T-helper 2 cell treated with Interferon-gamma antibody and Interleukin-4, amounts not matched to agents 100 ng/mL and 5 ng/mL, for 36 hours (primary cell): ENCODE measurements around the gene TFB1M. TPM values are rescaled to one million over a fixed set of nuclear protein-coding genes. Genes with fewer than 3 reads are reported as not detected.

Source experiments
- intact Hi-C: fragments of 100-400 bp; cut with micrococcal nuclease; formaldehyde crosslinking; loops from one replicate; pipeline ENCODE4 v1.15.1; 2023
- total RNA-seq: library from RNA; stranded (reverse); gene quantifications from 2 replicates; pipeline ENCODE4 v1.2.3, GENCODE V29; 2022

TFB1M gene
- total RNA-seq, 1 donor from 2014 or later, result 20.9 TPM

- intact Hi-C loops, result no loop called here
Observed at GRCh38 chr6:155306958-155307357, 7.3 kb downstream of the TFB1M start.

DNA sequence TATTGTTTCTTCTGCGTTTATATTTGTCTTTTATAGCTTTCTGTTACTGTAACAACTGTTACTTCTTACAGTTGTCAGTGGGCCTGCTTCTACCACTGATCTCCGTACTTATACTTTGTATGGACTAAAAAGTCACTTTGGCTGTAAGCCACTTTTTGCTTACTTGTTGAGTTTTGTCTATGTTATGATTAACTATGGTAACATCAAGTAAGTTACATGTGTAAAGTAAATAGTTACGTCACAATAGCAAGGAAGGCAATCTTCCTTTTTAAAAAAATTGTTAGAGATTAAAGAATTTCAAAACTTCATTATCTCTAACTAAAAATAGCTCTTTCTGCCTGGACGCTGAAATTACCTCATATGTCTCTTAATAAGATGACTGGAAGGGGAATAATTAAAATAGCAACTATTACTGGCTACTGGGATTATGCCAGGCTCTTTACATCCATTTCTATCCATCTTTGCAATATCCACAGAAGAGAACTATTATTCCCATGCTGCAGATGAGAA lies 10.9 kb downstream of the TFB1M start:
- intact Hi-C loops, result no loop called here

- intact Hi-C loops, result no loop called here
Observed at GRCh38 chr6:155301867-155302266, 12.4 kb downstream of the TFB1M start.

DNA sequence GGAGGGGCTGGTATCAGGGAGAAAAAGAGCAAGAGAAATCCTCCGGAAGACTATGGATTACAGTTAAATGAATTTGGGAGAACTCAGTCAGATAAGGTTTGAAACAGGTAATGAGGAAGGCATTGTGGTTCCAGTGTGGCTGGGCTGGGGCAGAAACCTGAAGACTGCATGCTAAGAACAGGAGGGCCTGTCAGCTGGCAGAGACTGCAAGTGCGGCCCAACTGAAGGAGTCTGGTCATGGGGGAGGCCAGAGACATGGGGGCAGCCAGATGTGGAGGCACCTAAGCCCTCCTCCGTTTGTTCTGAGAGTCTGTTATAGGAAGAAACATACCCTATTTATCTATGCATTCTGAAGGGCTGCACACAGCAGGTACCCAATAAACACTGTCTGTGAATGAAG lies 16.6 kb downstream of the TFB1M start:
- intact Hi-C loops, result no loop called here

DNA sequence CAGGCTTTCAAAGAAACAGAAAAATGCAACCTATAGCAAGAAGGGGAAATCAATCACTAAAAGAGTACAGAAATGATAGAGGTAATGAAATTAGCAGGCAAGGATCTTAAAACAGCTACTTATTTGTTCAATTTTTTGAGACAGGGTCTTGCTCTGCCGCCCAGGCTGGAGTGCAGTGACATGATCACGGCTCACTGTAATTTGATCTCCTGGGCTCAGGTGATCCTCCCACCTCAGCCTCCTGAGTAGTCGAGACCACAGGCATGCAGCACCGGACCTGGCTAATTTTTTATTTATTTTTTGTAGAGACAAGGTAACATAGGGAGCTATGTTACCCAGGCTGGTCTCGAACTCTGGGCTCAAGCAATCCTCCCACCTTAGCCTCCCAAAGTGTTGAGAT lies 21.6 kb downstream of the TFB1M start:
- intact Hi-C loops, result no loop called here

- intact Hi-C loops, result no loop called here
Observed at GRCh38 chr6:155291291-155291690, 23.0 kb downstream of the TFB1M start.

DNA sequence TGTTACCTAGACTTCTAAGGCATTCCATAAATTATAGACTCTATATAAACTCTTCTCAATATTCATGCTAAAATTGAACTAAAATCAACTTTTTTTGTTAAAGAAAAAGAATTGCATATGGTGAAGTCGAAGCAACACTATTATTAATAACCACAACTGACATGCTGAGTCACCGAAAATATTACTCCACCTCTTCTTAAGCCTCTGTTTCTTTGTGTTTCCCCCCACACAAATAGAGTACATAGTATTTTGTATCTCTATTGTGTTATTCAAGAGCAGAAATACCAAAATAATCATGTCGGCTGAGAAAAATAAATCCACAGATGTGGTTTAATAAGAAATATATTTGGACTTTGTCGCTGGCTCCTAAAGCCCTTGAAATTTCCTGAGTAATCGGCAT lies 23.8 kb downstream of the TFB1M start:
- intact Hi-C loops, result no loop called here

GRCh38 chr6:155287762-155288161 lies 26.5 kb downstream of the TFB1M start:
- intact Hi-C loops, result no loop called here

DNA sequence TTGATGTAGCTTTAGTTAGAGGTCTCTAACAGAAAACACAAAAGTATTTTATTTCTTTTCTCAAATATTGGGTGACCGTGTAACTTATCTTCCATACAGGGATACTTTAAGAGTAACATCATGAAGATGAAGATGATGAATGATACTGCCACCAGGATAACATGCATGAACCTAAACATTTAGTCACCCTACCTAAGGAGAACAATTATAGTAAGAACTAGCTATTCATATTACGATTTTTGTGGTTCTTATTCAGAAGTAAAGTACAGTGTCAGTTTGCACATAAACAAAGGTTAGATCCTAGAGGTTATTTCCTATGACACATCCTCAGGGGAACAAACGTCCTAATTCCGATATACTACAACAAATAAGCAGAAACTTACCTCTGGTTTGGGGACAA lies 29.5 kb downstream of the TFB1M start:
- intact Hi-C loops, result no loop called here

- intact Hi-C loops, result no loop called here
Observed at GRCh38 chr6:155278319-155279049, 35.8 kb downstream of the TFB1M start.

GRCh38 chr6:155276638-155277037 lies 37.6 kb downstream of the TFB1M start:
- intact Hi-C loops, result no loop called here

DNA sequence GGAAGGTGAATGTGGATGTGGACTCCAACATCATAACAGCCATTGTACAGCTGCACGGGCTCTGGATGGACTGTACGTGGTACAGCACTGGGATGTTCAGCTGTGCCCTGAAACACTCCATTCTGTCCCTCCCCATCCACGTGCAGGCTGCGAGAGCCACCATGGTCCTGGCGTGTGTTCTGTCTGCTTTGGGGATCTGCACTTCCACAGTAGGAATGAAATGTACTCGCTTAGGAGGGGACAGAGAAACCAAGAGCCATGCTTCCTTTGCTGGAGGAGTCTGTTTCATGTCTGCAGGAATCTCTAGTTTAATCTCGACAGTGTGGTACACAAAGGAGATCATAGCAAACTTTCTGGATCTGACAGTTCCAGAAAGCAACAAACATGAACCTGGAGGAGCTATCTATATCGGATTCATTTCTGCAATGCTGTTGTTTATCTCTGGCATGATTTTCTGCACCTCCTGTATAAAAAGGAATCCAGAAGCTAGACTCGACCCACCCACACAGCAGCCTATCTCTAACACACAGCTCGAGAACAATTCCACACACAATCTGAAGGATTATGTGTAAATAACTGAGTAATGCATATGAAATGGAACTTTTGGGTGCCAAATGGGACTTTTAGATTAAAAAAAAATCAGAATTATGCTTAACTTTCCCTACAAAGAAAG lies 38.3 kb downstream of the TFB1M start:
- intact Hi-C loops, result no loop called here

DNA sequence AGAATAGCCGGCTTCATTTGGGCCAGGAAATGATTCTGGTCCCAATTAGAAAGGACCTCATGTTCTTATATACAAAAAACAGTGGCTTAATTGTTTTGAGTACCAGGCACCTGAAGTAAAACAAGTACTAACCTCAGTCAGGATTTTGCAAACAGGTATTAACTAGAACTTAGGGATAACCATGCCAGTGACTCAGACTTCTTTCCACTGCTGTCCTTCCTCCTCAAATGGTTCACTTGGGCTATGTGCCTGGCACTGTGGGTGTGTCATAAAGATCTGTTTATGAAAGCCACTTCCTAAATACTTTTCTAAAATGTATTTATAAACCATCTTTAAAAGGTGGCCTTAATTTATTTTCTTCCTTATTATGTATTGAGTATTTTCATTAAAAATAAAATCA lies 39.8 kb downstream of the TFB1M start:
- intact Hi-C loops, result no loop called here

GRCh38 chr6:155274106-155274505 lies 40.2 kb downstream of the TFB1M start:
- intact Hi-C loops, result no loop called here

GRCh38 chr6:155273431-155273830 lies 40.9 kb downstream of the TFB1M start:
- intact Hi-C loops, result no loop called here

GRCh38 chr6:155272353-155273232 lies 41.7 kb downstream of the TFB1M start:
- intact Hi-C loops, result no loop called here

- intact Hi-C loops, result no loop called here
Observed at GRCh38 chr6:155271145-155271544, 43.1 kb downstream of the TFB1M start.

GRCh38 chr6:155270561-155271091 lies 43.7 kb downstream of the TFB1M start:
- intact Hi-C loops, result no loop called here

GRCh38 chr6:155269765-155270164 lies 44.5 kb downstream of the TFB1M start:
- intact Hi-C loops, result no loop called here

DNA sequence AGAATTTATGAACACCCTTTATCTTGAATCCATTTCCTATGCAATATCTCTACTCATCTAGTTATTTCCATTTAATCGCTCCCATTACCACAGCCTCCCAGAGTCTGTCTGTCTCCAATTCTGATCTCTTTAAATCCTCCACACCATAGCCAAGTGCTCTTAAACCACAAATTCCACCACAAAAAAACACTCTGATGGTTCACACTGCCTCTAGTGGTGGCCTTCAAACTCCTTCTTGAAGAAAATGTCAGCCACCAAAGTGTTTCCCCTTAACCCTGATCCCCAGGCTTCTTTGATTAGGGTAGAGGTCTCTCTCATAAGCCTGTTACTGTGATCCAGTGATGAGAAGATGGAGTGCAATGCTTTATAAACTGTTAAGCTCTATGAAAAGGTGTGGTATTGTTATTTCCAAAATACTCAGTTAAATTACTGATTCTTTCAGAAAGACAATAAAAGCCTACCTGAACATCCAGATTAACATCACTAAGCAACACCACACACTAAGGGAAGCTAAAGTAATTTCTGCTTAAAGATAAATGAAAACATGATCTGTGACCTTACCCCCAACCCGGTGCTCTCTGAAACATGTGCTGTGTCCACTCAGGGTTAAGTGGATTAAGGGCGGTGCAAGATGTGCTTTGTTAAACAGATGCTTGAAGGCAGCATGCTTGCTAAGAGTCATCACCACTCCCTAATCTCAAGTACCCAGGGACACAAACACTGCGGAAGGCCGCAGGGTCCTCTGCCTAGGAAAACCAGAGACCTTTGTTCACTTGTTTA lies 46.0 kb downstream of the TFB1M start:
- intact Hi-C loops, result loop anchor here (1.0 kb wide), 1 partner anchor 91 kb away; no protein-coding TSS in a partner anchor

DNA sequence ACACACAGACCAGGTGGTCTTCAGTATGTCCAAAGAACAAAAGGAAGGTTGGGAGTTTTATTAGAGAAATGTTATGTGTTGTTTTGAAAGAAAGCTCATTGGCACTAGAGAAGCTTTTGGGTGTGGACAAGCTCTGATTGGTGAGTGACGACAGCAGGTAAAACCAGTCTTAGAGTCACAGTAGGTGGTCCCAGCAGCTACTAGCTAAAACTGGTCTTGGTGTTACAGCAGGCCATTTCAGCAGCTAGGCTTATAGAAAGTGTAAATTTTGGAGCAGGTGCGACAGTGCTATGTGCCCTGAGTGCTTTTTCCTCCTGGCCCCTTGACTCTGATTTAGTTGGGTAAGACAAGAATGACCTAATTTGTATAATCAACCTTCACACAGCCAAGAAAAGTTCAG lies 46.9 kb downstream of the TFB1M start:
- intact Hi-C loops, result no loop called here
